Measurements from ENCODE around the gene AFP.
A peak's percentile ranks its signal among the peaks of the same experiment; 100 is the strongest.

GRCh38 chr4:73410916-73411730 is 24.9 kb upstream of the AFP start:
- TF ChIP-seq CTCF (CRISPR knock-in tag; IDR thresholded peaks at IDR 0.05), result no peak
- no peak for TF ChIP-seq RBM39 (IDR thresholded peaks at IDR 0.05; ENCODE audit: low read depth, low read length, poor library complexity, severe bottlenecking)
- no peak for TF ChIP-seq YY1 (IDR thresholded peaks at IDR 0.05; ENCODE audit: insufficient read depth, insufficient replicate concordance, low read depth, low read length)
- TF ChIP-seq ZNF572 (CRISPR knock-in tag; IDR thresholded peaks at IDR 0.05), result no peak
- TF ChIP-seq CREM (IDR thresholded peaks at IDR 0.05), result 0 out of 2 replicates have a peak, but pooled peaks have one; percentile 11
- no peak for TF ChIP-seq CREM (CRISPR knock-in tag; IDR thresholded peaks at IDR 0.05)
